Testis (tissue), 3 donors: ENCODE data around the gene CTXND1. TPM values are rescaled to one million over a fixed set of nuclear protein-coding genes. Genes with fewer than 3 reads are reported as not detected.

ENCODE experiments used
- DNase-seq: peaks from one replicate; pipeline ENCODE4 v3.0.0-alpha.2; 2019
- H3K27ac ChIP-seq, 2 donors: fragments of 200-600 bp; sonication (generic); one replicate each; pipeline ENCODE4 v1.5.1; 2019
- H3K27me3 ChIP-seq: fragments of 200-600 bp; sonication (generic); one replicate; pipeline ENCODE4 v1.5.1; 2019
- H3K36me3 ChIP-seq: fragments of 200-600 bp; sonication (generic); one replicate; pipeline ENCODE4 v1.5.1; 2017; ENCODE audit warnings: low read depth; ENCODE audit errors: missing control alignments
- H3K4me1 ChIP-seq: fragments of 200-600 bp; sonication (generic); one replicate; pipeline ENCODE4 v1.5.1; 2019
- H3K4me3 ChIP-seq, 2 donors: fragments of 200-600 bp; sonication (generic); one replicate each; pipeline ENCODE4 v1.5.1; 2017 to 2019
- H3K9me3 ChIP-seq: fragments of 200-600 bp; sonication (generic); one replicate; pipeline ENCODE4 v1.5.1; 2017
- CTCF ChIP-seq, 3 experiments: fragments of 450-650 bp in 2 of 3; fragments of 200-600 bp in 1 of 3; sonication (generic) in 1 of 3; IDR thresholded peaks; one replicate each; pipeline ENCODE4 v1.5.1; 2016 to 2019; ENCODE audit warnings: antibody characterized with exemption in 3 of 3, mild to moderate bottlenecking in 2 of 3, moderate library complexity in 1 of 3
- POLR2A ChIP-seq: fragments of 450-650 bp; IDR thresholded peaks from one replicate; pipeline ENCODE4 v1.6.1; 2017; ENCODE audit warnings: antibody characterized with exemption, mild to moderate bottlenecking, moderate library complexity
- WGBS, 2 donors: methylation state at CpG; one replicate each; pipeline ENCODE4 v1.1.5; 2018; 5-methylcytosine and 5-hydroxymethylcytosine counted together
- intact Hi-C: fragments of 100-400 bp; cut with DNase I; formaldehyde crosslinking; loops from one replicate; pipeline ENCODE4 v1.15.1; 2023; ENCODE audit warnings: low total_unique reads
- polyA plus RNA-seq: library from polyadenylated mRNA; stranded (reverse); fragments of 350-450 nt; fragmentation: Illumina TruSeq; extraction: RNeasy Lipid Tissue Mini Kit (QIAGEN cat#74804); gene quantifications from one replicate; pipeline ENCODE4 v1.2.3, GENCODE V29; 2014; ENCODE audit warnings: low read depth, low replicate concordance; ENCODE audit not compliant: insufficient read depth
- total RNA-seq, 2 donors: library from RNA; depleted of rRNA; stranded (reverse); fragments of >200 nt; gene quantifications; one replicate each; pipeline ENCODE4 v1.2.3, GENCODE V29; 2016

CTXND1 gene
- total and polyA plus RNA-seq, 3 donors from 2014 or later: 0.06 to 1.6 TPM; not detected in 1

GRCh38 chr15:80204231-80204630 lies 47.8 kb downstream of the CTXND1 start:
- H3K4me1 ChIP-seq: no peaks in the 10 kb centered on the region
- no peaks in the 10 kb centered on the region for H3K27me3 ChIP-seq
- 88 to 98% methylated on average over 4 of the region's 4 CpGs for WGBS, 2 donors
- no peaks in the 10 kb centered on the region for H3K9me3 ChIP-seq
- H3K4me3 ChIP-seq: no peak overlapping the region
- intact Hi-C loops: no loop called here
- TF ChIP-seq CTCF (IDR thresholded peaks at IDR 0.05): no peak
- no peak for TF ChIP-seq POLR2A
- no peak for DNase-seq
- H3K36me3 ChIP-seq: no peaks in the 10 kb centered on the region
- H3K27ac ChIP-seq: no peak overlapping the region

GRCh38 chr15:80203361-80203885 lies 48.6 kb downstream of the CTXND1 start:
- no peak for DNase-seq
- H3K4me3 ChIP-seq: no peak overlapping the region
- H3K27me3 ChIP-seq: no peaks in the 10 kb centered on the region
- TF ChIP-seq POLR2A (no peak), CTCF (IDR thresholded peaks at IDR 0.05) (no peak)
- intact Hi-C loops: no loop called here
- 75 to 79% methylated on average over 10 of the region's 10 CpGs for WGBS, 2 donors
- H3K9me3 ChIP-seq: no peaks in the 10 kb centered on the region
- H3K4me1 ChIP-seq: no peaks in the 10 kb centered on the region
- H3K27ac ChIP-seq: no peak overlapping the region
- H3K36me3 ChIP-seq: no peaks in the 10 kb centered on the region

- WGBS, 2 donors: 56 to 65% methylated on average over 9 of the region's 9 CpGs
- intact Hi-C loops: no loop called here
- TF ChIP-seq POLR2A (no peak), CTCF (IDR thresholded peaks at IDR 0.05) (no peak)
- H3K9me3 ChIP-seq: no peaks in the 10 kb centered on the region
- no peaks in the 10 kb centered on the region for H3K36me3 ChIP-seq
- H3K4me1 ChIP-seq: no peaks in the 10 kb centered on the region
- no peaks in the 10 kb centered on the region for H3K27me3 ChIP-seq
- H3K4me3 ChIP-seq: no peak overlapping the region
- no peak for DNase-seq
- no peak overlapping the region for H3K27ac ChIP-seq
These were observed 49.2 kb downstream of the CTXND1 start for GRCh38 chr15:80202641-80203360.

GRCh38 chr15:80202016-80202315 lies 50.0 kb downstream of the CTXND1 start:
- Histone ChIP-seq H3K27me3 (no peaks in the 10 kb centered on the region), H3K4me1 (no peaks in the 10 kb centered on the region), H3K9me3 (no peaks in the 10 kb centered on the region), H3K27ac (no peak overlapping the region), H3K4me3 (no peak overlapping the region), H3K36me3 (no peaks in the 10 kb centered on the region)
- TF ChIP-seq CTCF (IDR thresholded peaks at IDR 0.05) (no peak), POLR2A (no peak)
- intact Hi-C loops: no loop called here
- DNase-seq: no peak
- 77 to 100% methylated on average over 1 to 2 of the region's 2 CpGs for WGBS, 2 donors
